Glutamatergic neuron (in vitro differentiated cells): ENCODE data around the gene SS18L1. TPM values are rescaled to one million over a fixed set of nuclear protein-coding genes. Genes with fewer than 3 reads are reported as not detected.

Source experiments
- DNase-seq: peaks from one replicate; pipeline ENCODE4 v3.0.0; 2022
- H3K27ac Mint-ChIP-seq: one replicate; pipeline ENCODE4 v1.8.0; 2020; ENCODE audit warnings: mild to moderate bottlenecking, mixed read lengths, inconsistent platforms; ENCODE audit not compliant: unreplicated experiment
- H3K27me3 Mint-ChIP-seq: one replicate; pipeline ENCODE4 v1.8.0; 2020; ENCODE audit warnings: mild to moderate bottlenecking, moderate library complexity, mixed read lengths, inconsistent platforms; ENCODE audit not compliant: unreplicated experiment
- H3K36me3 Mint-ChIP-seq: one replicate; pipeline ENCODE4 v1.8.0; 2020; ENCODE audit warnings: mild to moderate bottlenecking, mixed read lengths, inconsistent platforms; ENCODE audit not compliant: unreplicated experiment
- H3K4me1 Mint-ChIP-seq: one replicate; pipeline ENCODE4 v1.8.0; 2020; ENCODE audit warnings: mild to moderate bottlenecking, low read depth, mixed read lengths, inconsistent platforms; ENCODE audit not compliant: unreplicated experiment
- H3K4me3 Mint-ChIP-seq: one replicate; pipeline ENCODE4 v1.8.0; 2020; ENCODE audit warnings: mild to moderate bottlenecking, mixed read lengths, inconsistent platforms; ENCODE audit not compliant: unreplicated experiment
- H3K9me3 Mint-ChIP-seq: one replicate; pipeline ENCODE4 v1.8.0; 2020; ENCODE audit warnings: mild to moderate bottlenecking, moderate library complexity, mixed read lengths, inconsistent platforms; ENCODE audit not compliant: unreplicated experiment
- total RNA-seq: library from RNA; stranded (reverse); fragmentation: NEBNext Ultra II Directional; extraction: Animal tissue kit (Norgen Biotek cat#: 25700); gene quantifications from one replicate; pipeline ENCODE4 v1.2.1, GENCODE V29; 2021; ENCODE audit not compliant: unreplicated experiment
- TF ChIP-seq, protein P1 (sequence below): fragments of 200-600 bp; sonication (generic); IDR thresholded peaks from one replicate; pipeline ENCODE4 v1.5.0; 2021; ENCODE audit not compliant: partially characterized antibody, unreplicated experiment

The SS18L1 gene
- total RNA-seq, 1 donor from 2014 or later: 50.4 TPM

DNA sequence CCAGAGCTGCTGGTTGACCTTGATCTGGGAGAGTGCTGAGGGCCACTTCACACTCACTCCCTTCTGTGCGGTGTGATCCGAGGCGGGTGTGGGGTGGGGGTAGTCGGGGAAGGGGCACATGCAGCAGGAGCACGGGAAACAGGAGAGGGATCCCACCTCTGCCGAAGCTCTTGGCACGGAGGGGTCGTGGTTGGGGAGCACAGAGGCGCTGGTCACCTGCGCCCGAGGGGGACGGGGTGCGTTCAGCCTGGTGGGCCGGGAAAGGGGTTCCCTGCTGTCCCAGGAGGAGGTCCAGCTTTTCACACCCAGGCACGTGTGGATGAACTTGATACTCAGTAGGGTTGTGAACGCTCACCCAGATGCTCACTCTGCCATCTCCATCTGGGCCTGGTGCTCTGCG lies 17.3 kb downstream of the SS18L1 start:
- H3K27me3 Mint-ChIP-seq: peaks cover 9% of the 10 kb centered on the region
- H3K36me3 Mint-ChIP-seq: no peaks in the 10 kb centered on the region
- no peak overlapping the region for H3K4me3 Mint-ChIP-seq
- DNase-seq: no peak
- H3K9me3 Mint-ChIP-seq: peaks cover 7% of the 10 kb centered on the region
- no peak overlapping the region for H3K27ac Mint-ChIP-seq
- TF ChIP-seq, protein P1, sequence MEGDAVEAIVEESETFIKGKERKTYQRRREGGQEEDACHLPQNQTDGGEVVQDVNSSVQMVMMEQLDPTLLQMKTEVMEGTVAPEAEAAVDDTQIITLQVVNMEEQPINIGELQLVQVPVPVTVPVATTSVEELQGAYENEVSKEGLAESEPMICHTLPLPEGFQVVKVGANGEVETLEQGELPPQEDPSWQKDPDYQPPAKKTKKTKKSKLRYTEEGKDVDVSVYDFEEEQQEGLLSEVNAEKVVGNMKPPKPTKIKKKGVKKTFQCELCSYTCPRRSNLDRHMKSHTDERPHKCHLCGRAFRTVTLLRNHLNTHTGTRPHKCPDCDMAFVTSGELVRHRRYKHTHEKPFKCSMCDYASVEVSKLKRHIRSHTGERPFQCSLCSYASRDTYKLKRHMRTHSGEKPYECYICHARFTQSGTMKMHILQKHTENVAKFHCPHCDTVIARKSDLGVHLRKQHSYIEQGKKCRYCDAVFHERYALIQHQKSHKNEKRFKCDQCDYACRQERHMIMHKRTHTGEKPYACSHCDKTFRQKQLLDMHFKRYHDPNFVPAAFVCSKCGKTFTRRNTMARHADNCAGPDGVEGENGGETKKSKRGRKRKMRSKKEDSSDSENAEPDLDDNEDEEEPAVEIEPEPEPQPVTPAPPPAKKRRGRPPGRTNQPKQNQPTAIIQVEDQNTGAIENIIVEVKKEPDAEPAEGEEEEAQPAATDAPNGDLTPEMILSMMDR: no peak
- peaks cover 15% of the 10 kb centered on the region for H3K4me1 Mint-ChIP-seq

DNA sequence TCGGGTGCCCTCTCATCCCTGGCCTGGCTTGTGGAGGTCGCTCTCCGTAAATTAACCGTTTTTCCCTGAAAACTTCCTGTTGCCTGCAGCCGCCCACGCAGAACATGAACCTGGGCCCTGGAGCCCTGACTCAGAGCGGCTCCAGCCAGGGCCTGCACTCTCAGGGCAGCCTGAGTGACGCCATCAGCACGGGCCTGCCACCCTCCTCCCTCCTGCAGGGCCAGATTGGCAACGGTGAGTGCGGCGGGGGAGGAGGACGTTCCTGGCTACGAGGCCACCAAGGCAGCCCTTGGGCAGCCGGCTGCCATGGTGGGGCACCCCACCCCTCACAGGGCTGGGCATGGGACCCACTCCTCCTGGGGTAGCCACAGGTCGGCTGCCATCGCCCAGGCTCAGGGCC lies 17.8 kb downstream of the SS18L1 start:
- Mint-ChIP-seq H3K27ac (no peak overlapping the region), H3K27me3 (peaks cover 9% of the 10 kb centered on the region), H3K36me3 (no peaks in the 10 kb centered on the region), H3K4me1 (peaks cover 13% of the 10 kb centered on the region), H3K9me3 (peaks cover 7% of the 10 kb centered on the region), H3K4me3 (no peak overlapping the region)
- DNase-seq: no peak
- TF ChIP-seq, protein P1: no peak

DNA sequence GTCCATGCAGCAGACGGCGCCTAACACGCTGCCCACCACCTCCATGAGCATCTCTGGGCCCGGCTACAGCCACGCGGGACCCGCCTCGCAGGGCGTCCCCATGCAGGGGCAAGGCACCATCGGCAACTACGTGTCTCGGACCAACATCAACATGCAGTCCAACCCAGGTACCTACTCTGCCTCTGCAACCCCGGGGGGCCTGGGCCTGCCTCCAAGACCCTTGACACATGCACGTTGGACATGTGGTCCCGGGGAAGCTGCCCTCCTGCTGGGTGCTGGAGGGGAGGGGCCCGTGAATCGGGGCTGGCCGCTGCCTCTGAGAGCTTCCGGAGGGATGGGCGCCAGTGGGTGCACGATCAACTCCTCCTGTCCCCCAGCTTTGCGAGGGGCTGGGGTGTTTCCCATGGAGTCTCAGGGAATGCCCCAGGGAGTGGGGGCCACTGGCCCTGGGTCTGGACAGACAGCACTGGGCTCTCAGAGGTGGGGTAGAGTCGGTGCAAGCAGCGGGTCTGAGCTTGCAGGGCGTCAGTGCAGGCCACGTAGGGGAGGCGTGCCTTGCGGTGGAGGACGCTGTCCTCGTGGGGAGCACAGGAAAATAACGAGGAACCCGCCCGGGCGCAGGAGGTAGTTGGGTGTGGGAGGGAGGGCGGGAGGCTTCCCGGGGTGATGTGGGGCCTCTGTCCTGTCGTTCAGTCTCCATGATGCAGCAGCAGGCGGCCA lies 19.4 kb downstream of the SS18L1 start:
- Mint-ChIP-seq H3K4me1 (peaks cover 13% of the 10 kb centered on the region), H3K36me3 (no peaks in the 10 kb centered on the region), H3K4me3 (no peak overlapping the region), H3K27me3 (peaks cover 9% of the 10 kb centered on the region), H3K27ac (no peak overlapping the region), H3K9me3 (peaks cover 7% of the 10 kb centered on the region)
- DNase-seq: no peak
- TF ChIP-seq, protein P1: no peak

DNA sequence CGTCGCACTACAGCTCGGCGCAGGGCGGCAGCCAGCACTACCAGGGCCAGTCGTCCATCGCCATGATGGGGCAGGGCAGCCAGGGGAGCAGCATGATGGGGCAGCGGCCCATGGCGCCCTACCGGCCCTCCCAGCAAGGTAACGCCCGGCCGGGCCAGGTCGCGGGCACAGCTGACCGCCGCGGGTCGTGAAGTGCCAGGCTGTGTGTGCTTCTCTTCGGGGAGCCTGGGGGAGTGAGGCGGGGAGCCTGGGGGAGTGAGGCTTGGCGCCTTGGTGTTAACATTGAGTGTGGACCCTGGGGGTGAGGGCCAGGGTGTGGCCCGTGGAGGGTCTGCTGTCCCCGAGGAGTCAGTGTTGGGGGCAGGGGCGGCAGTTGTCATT lies 19.9 kb downstream of the SS18L1 start:
- no peak for DNase-seq
- H3K36me3 Mint-ChIP-seq: no peaks in the 10 kb centered on the region
- peaks cover 6% of the 10 kb centered on the region for H3K9me3 Mint-ChIP-seq
- TF ChIP-seq, protein P1: no peak
- H3K27me3 Mint-ChIP-seq: peaks cover 9% of the 10 kb centered on the region
- H3K4me1 Mint-ChIP-seq: peaks cover 9% of the 10 kb centered on the region
- H3K27ac Mint-ChIP-seq: no peak overlapping the region
- no peak overlapping the region for H3K4me3 Mint-ChIP-seq

DNA sequence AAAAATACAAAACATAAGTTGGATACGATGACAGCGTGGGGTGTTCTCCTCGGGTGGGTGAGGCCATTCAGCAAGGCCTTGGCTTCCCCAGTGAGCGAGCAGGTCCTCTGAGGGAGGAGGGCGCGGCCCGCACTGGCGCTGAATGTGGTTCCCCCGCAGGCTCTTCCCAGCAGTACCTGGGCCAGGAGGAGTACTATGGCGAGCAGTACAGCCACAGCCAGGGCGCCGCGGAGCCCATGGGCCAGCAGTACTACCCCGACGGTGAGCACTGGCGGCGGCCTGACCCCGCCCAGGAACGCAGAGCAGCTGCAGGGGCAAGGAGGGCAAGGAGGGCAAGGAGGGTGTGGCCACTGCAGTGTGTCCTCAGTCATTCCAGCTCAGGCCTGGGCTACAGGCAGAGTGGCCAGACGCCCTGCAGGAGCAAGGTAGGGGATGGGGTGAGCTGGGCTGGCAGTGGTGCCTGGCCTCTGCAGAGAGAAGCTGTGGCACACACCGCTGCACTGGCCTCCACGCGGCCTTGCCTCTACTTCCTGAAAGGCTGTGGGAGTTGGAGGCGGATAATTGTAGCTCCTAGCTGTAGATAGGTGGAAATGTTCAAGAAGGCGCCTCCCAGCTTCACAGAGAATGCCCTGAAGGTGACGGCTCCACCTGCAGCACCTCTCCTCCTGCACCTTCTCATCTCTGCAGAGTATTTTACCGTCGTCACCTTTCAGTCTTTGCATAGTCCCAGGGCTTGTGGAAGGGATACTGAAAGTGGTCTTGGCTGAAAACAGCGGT lies 20.6 kb downstream of the SS18L1 start:
- no peak for DNase-seq
- TF ChIP-seq, protein P1: no peak
- H3K36me3 Mint-ChIP-seq: no peaks in the 10 kb centered on the region
- no peak overlapping the region for H3K4me3 Mint-ChIP-seq
- H3K27me3 Mint-ChIP-seq: peaks cover 9% of the 10 kb centered on the region
- no peak overlapping the region for H3K27ac Mint-ChIP-seq
- peaks cover 6% of the 10 kb centered on the region for H3K4me1 Mint-ChIP-seq
- H3K9me3 Mint-ChIP-seq: peaks cover 4% of the 10 kb centered on the region
